PFSK-1 (cell line): Measurements from ENCODE around the gene PCCA.

ENCODE experiments used
- FOXP2 ChIP-seq: optimal IDR thresholded peaks from 2 replicates; pipeline ENCODE3; 2011; ENCODE audit warnings: borderline replicate concordance, control low read depth, inconsistent platforms; ENCODE audit not compliant: insufficient read depth; ENCODE audit errors: extremely low read length, extremely low read depth
- POLR2AphosphoS5 ChIP-seq: IDR thresholded peaks from 2 replicates; pipeline ENCODE4 v1.6.1; 2012; ENCODE audit warnings: low read depth, mild to moderate bottlenecking, control low read depth, low read length, moderate library complexity
- SIN3A ChIP-seq: IDR thresholded peaks from 2 replicates; pipeline ENCODE4 v1.6.1; 2012; ENCODE audit warnings: mild to moderate bottlenecking, low read length, moderate library complexity, borderline replicate concordance; ENCODE audit not compliant: insufficient read depth
- TAF1 ChIP-seq: IDR thresholded peaks from 2 replicates; pipeline ENCODE4 v1.6.1; 2012; ENCODE audit warnings: low read length, control low read depth, borderline replicate concordance; ENCODE audit not compliant: insufficient read depth
- TF ChIP-seq, protein P1 (sequence below), 2 experiments: IDR thresholded peaks; 2 replicates each; pipeline versions ENCODE4 v1.6.1 to v1.8.0; 2011 to 2012; ENCODE audit warnings: low read depth in 2 of 2, low read length in 2 of 2, control low read depth in 1 of 2, inconsistent platforms in 1 of 2, mild to moderate bottlenecking in 1 of 2, moderate library complexity in 1 of 2; ENCODE audit not compliant: insufficient read depth in 1 of 2

PCCA gene

DNA sequence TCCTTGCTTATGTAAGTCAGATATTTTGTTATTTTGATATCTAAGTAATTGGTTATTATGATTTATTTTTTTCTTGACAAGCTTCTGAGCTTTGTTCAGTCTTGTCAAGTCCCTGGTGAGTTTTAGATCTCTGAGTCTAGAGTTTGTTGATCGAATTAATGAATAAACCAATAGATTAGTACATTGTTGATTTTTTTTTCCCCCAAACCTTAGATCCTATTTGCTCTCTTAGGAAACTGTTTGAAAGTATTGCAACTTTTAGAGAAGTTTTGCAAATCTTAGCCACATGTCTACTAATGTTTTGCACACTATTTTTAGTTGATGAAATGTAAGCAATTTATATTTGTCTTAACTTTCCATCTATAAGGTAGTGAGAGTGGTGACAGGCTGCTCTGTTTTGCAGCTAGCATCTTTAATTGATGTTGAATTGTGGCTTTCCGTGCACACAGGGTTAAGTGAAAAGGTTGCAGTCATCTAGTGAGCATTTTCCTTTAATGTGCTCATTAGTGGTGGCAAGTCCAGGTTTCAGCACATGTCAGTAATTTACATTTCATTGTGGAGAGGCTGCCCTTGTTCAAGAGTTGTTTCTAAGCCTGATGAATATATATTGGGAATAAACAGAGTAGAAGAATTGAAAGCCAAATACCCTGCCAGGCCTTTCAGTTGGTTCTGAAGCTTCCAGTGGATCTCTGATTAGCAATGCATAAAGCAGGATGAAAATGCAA is 86.3 kb downstream of the PCCA start:
- TF ChIP-seq, protein P1, sequence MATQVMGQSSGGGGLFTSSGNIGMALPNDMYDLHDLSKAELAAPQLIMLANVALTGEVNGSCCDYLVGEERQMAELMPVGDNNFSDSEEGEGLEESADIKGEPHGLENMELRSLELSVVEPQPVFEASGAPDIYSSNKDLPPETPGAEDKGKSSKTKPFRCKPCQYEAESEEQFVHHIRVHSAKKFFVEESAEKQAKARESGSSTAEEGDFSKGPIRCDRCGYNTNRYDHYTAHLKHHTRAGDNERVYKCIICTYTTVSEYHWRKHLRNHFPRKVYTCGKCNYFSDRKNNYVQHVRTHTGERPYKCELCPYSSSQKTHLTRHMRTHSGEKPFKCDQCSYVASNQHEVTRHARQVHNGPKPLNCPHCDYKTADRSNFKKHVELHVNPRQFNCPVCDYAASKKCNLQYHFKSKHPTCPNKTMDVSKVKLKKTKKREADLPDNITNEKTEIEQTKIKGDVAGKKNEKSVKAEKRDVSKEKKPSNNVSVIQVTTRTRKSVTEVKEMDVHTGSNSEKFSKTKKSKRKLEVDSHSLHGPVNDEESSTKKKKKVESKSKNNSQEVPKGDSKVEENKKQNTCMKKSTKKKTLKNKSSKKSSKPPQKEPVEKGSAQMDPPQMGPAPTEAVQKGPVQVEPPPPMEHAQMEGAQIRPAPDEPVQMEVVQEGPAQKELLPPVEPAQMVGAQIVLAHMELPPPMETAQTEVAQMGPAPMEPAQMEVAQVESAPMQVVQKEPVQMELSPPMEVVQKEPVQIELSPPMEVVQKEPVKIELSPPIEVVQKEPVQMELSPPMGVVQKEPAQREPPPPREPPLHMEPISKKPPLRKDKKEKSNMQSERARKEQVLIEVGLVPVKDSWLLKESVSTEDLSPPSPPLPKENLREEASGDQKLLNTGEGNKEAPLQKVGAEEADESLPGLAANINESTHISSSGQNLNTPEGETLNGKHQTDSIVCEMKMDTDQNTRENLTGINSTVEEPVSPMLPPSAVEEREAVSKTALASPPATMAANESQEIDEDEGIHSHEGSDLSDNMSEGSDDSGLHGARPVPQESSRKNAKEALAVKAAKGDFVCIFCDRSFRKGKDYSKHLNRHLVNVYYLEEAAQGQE (IDR thresholded peaks at IDR 0.05; ENCODE audit: insufficient read depth in 1 of 2, low read depth in 2 of 2, low read length in 2 of 2): no peak
- TF ChIP-seq SIN3A (no peak), FOXP2 (no peak), POLR2AphosphoS5 (no peak), TAF1 (no peak)

DNA sequence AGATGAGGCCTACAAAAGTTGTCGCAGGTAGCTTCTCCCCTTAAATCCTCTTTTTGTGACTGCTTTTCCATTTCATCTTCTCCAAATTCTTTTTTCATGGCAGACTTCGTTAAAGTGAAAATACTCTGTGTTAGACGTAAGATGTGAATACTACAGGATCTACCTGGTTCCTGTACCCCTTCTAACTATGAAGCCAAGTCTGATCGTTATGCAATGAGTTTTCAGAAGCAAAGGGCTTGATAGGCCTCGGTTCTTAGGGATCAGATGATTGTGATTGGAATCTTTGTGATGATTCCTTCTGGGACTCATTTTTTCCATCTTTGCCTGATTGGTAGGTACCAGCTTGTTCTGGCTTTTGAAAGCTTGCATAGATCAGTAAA is 86.9 kb downstream of the PCCA start:
- TF ChIP-seq, protein P1 (IDR thresholded peaks at IDR 0.05; ENCODE audit: insufficient read depth in 1 of 2, low read depth in 2 of 2, low read length in 2 of 2): no peak
- TF ChIP-seq POLR2AphosphoS5: no peak
- no peak for TF ChIP-seq TAF1
- TF ChIP-seq FOXP2: no peak
- TF ChIP-seq SIN3A: no peak

DNA sequence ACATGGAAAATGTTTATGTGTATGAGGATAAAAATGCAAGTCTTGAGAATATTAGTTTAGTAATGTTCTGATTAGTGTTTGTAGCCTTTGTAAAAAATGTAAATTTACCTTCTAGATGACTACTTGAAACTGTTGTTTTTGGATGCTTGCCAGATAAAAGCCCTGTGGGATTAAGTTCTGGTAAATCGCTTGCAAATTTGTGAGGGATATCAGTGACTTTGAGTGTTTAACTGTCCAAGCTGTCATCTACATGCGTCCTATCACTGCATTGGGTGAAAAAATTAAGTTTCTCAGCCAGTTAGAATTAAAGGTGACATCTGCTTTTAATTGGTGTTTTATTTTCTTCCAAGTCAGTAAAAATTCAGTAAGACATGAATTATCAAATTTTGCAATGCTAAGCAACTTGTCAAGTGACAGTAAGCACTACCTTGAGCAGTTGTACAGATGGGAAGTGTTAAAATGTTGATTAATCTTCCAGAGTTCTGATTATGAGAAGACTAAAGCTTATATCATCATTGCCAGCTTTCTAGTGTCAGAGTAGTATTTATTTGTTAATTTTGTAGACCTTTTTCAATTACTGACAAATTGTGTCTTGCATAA is 88.0 kb downstream of the PCCA start:
- TF ChIP-seq TAF1: no peak
- TF ChIP-seq, protein P1 (IDR thresholded peaks at IDR 0.05; ENCODE audit: insufficient read depth in 1 of 2, low read depth in 2 of 2, low read length in 2 of 2): no peak
- TF ChIP-seq FOXP2: no peak
- no peak for TF ChIP-seq POLR2AphosphoS5
- TF ChIP-seq SIN3A: no peak

DNA sequence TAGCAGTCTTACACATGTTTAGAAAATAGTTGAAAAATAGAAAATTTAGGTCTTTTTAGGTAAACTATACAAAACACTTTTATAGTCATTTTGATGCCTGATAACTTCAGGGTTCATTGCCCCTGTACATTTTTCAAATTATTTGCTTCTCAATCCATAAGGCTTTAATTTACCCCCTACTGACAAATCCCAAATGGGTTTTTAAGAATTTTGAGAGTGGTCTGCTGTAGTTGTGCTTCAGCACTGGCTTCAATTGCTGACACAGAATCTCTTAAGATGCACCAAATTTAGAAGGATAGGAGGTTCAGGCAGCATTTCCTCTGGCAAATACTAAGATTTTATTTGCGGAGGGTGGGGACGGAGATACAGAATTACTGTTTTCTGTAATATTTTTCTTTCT is 89.4 kb downstream of the PCCA start:
- TF ChIP-seq SIN3A (no peak), FOXP2 (no peak), TAF1 (no peak), POLR2AphosphoS5 (no peak)
- TF ChIP-seq, protein P1 (IDR thresholded peaks at IDR 0.05; ENCODE audit: insufficient read depth in 1 of 2, low read depth in 2 of 2, low read length in 2 of 2): no peak

DNA sequence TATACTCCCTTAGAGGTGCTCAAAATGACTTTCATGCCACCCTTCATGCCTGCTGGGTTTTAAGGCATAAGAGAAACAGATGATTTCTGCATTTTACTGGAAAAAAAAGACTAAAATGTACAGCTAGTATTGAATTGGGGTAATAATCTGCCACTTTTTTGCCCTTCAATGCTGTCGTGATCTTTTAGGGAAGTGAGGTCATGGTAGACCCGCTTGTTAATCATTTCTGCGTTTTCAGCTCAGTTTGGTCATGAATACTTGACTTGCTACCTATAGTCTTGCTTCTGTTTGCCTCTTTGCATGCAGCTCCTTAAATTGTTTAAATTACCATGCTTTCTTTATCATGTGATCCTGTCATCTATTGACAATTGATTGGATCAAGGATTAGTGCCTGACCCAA is 90.4 kb downstream of the PCCA start:
- TF ChIP-seq, protein P1 (IDR thresholded peaks at IDR 0.05; ENCODE audit: insufficient read depth in 1 of 2, low read depth in 2 of 2, low read length in 2 of 2): no peak
- no peak for TF ChIP-seq TAF1
- TF ChIP-seq POLR2AphosphoS5: no peak
- TF ChIP-seq SIN3A: no peak
- TF ChIP-seq FOXP2: no peak
